NCI-H128 (cell line): ENCODE results near the gene IL7R.

Experiments used
- DNase-seq: peaks from one replicate; lab custom pipeline; 2025; ENCODE audit not compliant: unreplicated experiment; lab: John Stamatoyannopoulos, UW

Gene IL7R

DNA sequence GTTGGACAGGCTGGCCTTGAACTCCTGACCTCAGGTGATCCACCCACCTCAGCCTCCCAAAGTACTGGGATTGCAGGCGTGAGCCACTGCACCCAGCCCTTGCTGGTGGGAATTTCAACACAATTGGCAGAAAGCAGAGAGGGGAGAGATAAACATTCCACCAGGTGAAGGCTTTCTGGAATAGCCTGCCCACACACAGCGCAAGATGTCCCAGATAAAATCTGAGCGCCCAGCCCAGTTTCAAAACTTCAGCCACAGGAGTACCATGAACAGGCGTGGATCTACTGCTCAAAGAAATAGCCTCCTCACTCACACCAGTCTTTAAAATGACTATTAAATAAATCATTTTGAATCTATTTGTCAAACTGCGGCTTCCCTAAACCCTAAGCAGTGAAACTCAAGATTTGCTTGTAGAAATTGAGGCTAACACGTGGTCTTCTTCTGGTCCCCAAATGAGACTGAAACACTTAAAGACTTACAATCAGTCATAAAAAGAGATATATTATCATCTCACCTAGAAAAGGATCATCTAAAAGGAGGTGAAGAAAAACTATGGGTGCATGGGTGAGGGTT, 47.0 kb downstream of the IL7R start:
- DNase-seq: no peak

DNA sequence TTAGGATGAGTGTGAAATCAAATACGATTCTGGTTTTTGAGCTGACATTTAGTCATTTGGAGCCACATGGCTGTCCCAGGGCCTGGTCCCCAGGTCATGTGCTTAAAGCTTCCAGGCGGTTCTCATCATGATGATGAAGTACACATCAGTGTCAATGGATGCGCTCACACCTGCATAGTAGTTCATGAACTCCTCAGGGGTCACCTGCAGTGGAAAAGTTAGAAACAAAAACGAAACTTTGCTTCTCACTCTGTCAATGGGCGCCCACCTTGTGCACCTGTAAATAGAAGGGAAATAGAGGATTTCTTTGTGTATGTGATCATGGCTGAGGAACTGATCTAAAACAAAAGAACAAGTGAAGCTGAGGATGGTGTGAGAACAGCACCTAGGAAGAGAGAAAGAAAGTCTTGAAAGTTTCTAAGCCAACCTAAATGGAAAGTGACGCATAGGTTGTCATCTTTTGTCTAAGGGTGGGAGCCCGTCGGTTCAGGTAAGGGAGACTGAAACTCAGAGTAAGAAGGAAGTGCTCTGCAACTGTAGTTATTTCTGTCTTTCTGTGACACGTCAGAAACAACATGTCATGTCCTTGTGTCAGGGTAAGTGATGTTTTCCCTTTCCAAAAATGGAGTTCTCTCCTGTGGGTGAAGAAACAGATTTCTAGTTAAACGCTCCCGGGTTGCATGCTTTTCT, 47.9 kb downstream of the IL7R start:
- no peak for DNase-seq

DNA sequence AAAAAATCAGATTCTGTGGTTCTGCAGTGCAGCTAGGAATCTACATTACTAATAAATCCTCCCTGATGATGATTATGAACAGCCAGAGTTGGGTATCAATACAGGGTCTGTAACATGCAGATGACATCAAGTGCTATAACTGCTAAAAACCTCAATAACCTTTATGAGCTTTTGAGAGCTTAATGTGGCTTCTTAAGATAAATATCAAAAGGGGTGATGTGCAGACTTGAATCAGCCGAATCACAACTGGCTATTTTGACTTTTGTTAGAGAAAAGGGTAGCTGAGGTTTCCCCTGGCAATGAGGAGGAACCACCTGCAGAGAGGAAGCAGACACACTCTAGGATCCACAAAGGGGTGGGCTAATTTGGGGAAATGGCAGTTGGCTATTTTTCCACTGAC, 51.5 kb downstream of the IL7R start:
- no peak for DNase-seq

DNA sequence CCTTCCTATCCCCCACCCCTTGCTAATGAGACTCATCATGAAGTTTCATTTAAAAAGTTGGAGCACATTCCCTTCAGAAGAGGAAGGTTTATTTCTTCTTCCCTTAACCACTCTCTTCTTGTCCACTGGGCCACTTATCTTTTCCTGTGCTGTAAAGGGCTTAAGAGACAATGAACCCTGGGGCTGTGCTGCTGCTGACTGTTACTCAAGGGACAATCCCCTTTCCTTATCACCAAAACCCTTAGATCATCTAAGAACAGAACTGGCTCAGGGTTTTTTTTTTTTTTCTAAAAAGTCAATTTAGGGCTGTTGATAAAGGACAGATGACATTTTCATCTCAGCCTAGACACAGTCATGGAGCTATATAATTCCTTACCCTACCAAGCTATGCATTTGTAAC, 52.1 kb downstream of the IL7R start:
- no peak for DNase-seq

DNA sequence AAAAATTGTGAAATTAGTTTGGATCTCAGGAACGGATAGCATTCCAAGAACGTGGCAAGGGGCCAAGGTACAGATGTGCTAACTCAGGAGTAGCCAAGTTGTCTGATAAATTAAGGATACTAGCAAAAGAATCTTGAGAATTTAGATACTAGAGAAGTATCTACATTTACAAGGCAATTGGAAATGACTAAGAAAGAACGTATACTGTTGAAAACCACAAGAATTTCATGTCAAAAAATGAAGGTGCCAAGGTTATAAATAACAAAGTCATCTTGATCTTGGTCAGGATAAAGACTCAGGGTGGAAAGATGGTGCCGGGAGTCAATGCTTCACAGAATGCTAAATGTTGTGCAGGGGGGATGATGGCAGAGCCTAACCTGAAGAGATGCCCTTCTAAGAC, 62.5 kb downstream of the IL7R start:
- DNase-seq: no peak

DNA sequence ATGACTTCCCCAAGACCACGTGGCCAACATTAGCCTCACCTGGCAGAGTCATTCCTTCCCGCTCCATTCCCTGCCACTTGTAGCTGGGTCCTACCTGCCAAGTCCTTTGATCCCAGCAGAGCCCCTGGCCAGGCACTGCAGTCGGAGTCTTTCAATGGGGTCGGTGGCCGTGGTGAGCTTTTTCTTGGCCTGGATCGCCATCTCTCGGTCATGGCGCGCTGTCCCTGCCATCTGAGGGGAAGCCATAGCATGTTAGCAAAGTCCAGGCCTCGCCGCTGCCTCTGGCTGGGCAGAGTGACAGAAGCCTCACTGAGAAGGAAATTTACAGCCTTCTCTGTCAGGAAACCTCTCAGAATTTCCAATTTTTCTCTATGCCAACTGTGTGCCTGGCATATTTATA, 64.2 kb downstream of the IL7R start:
- DNase-seq: no peak

DNA sequence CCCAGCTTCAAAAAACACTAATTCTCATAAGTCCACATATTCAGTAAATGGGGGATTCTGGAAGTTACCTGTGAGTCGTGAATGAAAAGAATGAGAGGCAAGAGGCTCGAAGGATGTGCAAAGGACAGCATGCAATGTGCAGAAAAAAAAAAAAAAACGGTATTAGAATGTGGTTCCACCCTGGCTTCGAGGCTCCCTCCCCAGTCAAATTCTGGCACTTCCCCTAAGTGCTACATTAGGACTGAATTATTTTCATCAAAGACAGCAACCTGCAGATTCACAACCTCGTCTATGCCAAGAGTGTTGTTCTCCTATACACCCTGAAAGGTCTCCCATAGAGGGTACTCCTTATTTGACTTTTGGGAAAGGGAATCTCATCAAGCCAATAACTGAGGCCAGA, 65.2 kb downstream of the IL7R start:
- no peak for DNase-seq

DNA sequence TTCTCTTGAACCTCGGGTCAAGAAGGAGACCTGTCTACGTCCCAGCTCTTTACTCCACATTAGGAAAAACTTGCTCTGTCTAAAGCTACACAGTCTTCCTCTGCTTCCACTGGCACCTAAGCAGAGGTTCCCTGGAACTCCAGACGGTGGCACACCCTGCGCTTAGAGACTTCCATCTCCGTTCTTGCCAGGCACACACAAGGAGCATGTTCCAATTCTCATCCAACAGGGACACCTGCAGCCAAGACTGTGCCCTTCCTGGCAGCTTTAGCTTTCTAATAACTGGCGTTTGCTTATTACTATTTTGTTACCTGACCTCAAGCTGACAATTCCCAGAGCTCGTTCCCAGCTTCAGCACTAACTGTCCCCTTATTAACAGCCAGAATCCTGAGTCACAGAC, 65.8 kb downstream of the IL7R start:
- DNase-seq: no peak

DNA sequence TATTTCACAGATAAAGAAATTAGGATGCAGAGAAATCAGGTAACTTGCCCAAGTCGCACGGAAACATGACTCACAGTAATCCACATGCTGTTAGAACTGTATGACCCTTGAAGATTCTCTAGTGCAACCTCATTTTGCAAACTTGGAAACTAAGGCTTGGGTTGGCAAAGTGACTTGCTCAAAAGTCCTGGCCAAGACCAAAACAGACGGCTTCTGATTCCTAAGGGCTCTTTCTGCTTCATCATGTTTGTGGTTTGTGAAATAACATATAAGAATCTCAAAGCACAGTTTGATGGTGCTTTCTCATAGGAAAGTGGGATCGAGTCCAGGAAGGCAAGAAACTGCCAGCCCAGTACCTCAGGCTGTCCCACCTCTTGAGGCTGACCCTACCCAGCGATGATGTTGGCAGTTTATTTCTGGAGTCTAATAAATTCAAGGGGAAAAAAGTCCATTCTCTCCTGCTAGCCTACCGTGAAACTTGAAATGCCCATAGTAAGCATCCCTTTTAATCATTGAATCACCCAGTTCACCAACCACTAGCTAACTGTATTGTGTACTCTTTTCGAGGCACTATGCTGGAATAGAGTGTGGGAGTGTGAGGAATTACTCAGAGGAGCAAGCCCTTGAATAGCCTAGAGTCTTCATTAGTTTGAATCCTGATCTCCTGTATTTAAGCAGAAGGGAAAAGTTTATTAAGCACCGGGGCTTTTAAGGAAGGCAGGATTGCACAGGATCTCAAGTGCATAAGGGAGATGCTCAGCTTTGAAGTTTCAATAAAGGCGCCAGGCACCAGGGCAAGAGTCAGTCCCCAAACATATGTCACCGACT, 67.6 kb downstream of the IL7R start:
- no peak for DNase-seq

DNA sequence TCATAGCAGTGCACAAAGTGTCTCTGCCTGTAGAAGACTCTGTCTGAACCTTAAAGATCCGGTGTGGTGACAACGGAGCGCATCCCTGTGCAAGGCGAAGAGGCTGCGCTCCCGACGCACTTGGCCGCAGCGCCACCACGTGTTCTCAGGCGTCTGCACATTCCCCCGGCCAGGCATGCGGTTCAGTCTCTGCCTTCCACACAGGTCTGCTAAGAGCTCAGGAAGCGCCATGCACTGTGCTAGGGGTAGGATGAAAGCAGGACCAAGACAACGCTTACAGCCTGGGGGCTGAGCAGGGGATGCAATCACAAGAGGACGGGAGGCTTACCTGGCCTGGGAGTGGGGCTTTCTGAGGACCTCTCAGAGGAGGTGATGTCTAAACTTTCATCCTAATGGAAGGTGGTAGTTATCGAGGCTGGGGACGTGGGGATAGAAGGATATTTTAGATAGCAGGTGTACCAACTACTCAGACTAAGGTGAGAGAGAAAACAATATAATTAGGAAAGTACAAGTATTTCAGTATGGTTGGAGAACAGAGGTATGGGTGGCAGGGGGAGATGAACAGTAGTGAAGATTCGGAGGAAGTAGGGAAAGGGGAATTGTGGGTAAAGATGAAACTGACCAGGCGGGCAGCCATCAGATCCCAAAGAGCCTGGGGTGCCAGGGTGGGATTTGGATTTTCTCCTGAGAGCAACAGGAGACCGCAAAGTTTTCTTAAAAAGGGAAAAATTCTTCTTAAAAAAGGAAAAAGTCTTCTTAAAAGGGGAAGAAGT, 68.4 kb downstream of the IL7R start:
- DNase-seq: no peak

DNA sequence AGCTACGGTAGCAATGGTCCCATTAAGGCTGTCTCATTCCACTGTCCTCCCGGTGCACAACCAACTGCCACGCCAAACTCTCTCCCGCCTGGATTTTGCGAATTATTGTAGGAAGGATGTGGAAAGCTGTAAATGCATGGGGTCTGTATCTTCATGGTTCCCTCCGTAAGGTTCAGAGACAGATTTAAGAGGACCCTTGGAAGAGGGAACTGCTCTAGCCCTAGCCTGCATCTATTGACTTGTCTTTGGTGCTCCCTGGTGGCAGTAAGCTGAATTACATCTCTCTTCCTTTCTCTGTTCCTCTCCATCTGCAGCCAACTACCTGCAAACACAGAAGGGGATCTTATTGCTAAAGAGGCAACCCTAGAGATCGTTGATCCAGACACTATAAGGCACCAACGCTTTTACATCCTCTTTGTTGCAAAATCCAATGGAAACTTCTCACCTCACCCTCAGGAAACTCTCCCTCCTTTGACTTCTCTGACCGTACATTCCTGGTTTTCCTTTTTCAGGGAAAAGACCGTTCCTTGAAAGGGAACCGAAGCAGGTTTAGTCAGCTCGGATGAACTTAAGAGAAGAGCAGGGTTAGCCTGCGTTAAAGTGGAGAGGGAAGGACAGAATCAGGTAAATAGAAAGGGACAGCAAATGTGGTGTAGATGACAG, 69.8 kb downstream of the IL7R start:
- no peak for DNase-seq
